K562 (cell line): ENCODE results near the gene IGF2R. TPM values are rescaled to one million over a fixed set of nuclear protein-coding genes. Genes with fewer than 3 reads are reported as not detected.

Experiments
- BDP1 ChIP-seq: IDR thresholded peaks from 3 replicates; pipeline ENCODE4 v1.6.1; 2011; ENCODE audit not compliant: insufficient read length, insufficient read depth
- CREB1 ChIP-seq, 2 experiments: sonication (generic) in 1 of 2; formaldehyde crosslinking in 1 of 2; IDR thresholded peaks; 2 replicates each; pipeline versions ENCODE4 v1.6.1 to v1.8.0; 2012 to 2022; ENCODE audit warnings: inconsistent platforms in 1 of 2, mild to moderate bottlenecking in 1 of 2, missing genetic modification reagents in 1 of 2, moderate library complexity in 1 of 2
- DNMT1 ChIP-seq: fragments of 450-650 bp; IDR thresholded peaks from 2 replicates; pipeline ENCODE4 v1.6.1; 2016; ENCODE audit warnings: antibody characterized with exemption, mild to moderate bottlenecking
- ILF3 ChIP-seq: fragments of 450-650 bp; IDR thresholded peaks from 2 replicates; pipeline ENCODE4 v1.6.1; 2018; ENCODE audit warnings: antibody characterized with exemption, mild to moderate bottlenecking, moderate library complexity, borderline replicate concordance
- SMARCB1 ChIP-seq: IDR thresholded peaks from 2 replicates; pipeline ENCODE4 v1.6.1; 2011; ENCODE audit warnings: improper control_type of control experiment, low read depth; ENCODE audit not compliant: insufficient read length
- STAG1 ChIP-seq: sonication (generic); formaldehyde crosslinking; IDR thresholded peaks from 2 replicates; pipeline ENCODE4 v1.5.0; 2020; ENCODE audit warnings: missing genetic modification reagents, borderline replicate concordance
- TFAM ChIP-seq: fragments of 250-450 bp; sonication (Bioruptor Pico); conservative IDR thresholded peaks from 2 replicates; pipeline ENCODE4 v1.5.0; 2021; ENCODE audit warnings: mild to moderate bottlenecking, moderate library complexity
- YY1 ChIP-seq, 3 experiments: IDR thresholded peaks; 2 replicates each; pipeline ENCODE4 v1.6.1; 2011; ENCODE audit warnings: low read length in 2 of 3, mild to moderate bottlenecking in 2 of 3, moderate library complexity in 2 of 3, borderline replicate concordance in 1 of 3, control low read depth in 1 of 3, low read depth in 1 of 3; ENCODE audit not compliant: insufficient read depth in 3 of 3, insufficient replicate concordance in 2 of 3, control insufficient read depth in 1 of 3, insufficient read length in 1 of 3; ENCODE audit errors: extremely low read depth in 1 of 3
- ZNF133 ChIP-seq: fragments of 250-450 bp; sonication (Bioruptor Pico); IDR thresholded peaks from 2 replicates; pipeline ENCODE4 v1.4.0; 2020; ENCODE audit warnings: mild to moderate bottlenecking
- polyA plus RNA-seq, 8 experiments: library from polyadenylated mRNA; depleted of rRNA in 4 of 8; stranded (reverse) in 5 of 8; unstranded in 3 of 8; fragments of >200 nt; fragmentation: Nextera tagmentation in 2 of 8; fragmentation: Illumina TruSeq in 1 of 8; extraction: Ambion mirVana in 2 of 8; extraction: Trizol in 1 of 8; gene quantifications; 2 replicates each; pipeline versions ENCODE4 v1.2.1 to v1.2.3, GENCODE V29; 2011 to 2014; ENCODE audit warnings: inconsistent platforms in 1 of 8, missing spikeins in 1 of 8
- total RNA-seq, 7 experiments: library from RNA; depleted of rRNA in 6 of 7; stranded (reverse); fragments of >200 nt in 6 of 7; fragmentation: Illumina TruSeq in 2 of 7; extraction: Trizol in 2 of 7; gene quantifications; 2 replicates each; pipeline versions ENCODE4 v1.2.1 to v1.2.3, GENCODE V29; 2011 to 2021; ENCODE audit warnings: low replicate concordance in 1 of 7
- TF ChIP-seq, protein P1 (sequence below): fragments of 250-450 bp; sonication (Bioruptor Pico); IDR thresholded peaks from 2 replicates; pipeline ENCODE4 v1.5.0; 2021
- TF ChIP-seq, protein P2 (sequence below): fragments of 450-650 bp; formaldehyde crosslinking; conservative IDR thresholded peaks from 2 replicates; pipeline ENCODE4 v1.4.0; 2022; ENCODE audit warnings: mild to moderate bottlenecking, missing genetic modification characterization
- TF ChIP-seq, protein P3 (sequence below), 2 experiments: IDR thresholded peaks; 2 replicates each; pipeline ENCODE4 v1.6.1; 2011; ENCODE audit warnings: borderline replicate concordance in 1 of 2, control low read depth in 1 of 2, low read depth in 1 of 2, low read length in 1 of 2, mild to moderate bottlenecking in 1 of 2, mixed read lengths in 1 of 2, moderate library complexity in 1 of 2; ENCODE audit not compliant: insufficient read depth in 1 of 2, insufficient read length in 1 of 2, poor library complexity in 1 of 2, severe bottlenecking in 1 of 2; ENCODE audit errors: extremely low read depth in 1 of 2
- TF ChIP-seq, protein P4 (sequence below): fragments of 450-650 bp; conservative IDR thresholded peaks from 2 replicates; pipeline ENCODE4 v1.6.1; 2016; ENCODE audit warnings: missing genetic modification characterization, low read depth, mild to moderate bottlenecking, control low read depth, missing compliant biosample characterization

The IGF2R gene
- total and polyA plus RNA-seq, 9 of the 15 experiments (the other 6 are each of a cell fraction or from before 2014, with no cell fraction given): 3.5 to 92.3 (median 34.5) TPM

DNA sequence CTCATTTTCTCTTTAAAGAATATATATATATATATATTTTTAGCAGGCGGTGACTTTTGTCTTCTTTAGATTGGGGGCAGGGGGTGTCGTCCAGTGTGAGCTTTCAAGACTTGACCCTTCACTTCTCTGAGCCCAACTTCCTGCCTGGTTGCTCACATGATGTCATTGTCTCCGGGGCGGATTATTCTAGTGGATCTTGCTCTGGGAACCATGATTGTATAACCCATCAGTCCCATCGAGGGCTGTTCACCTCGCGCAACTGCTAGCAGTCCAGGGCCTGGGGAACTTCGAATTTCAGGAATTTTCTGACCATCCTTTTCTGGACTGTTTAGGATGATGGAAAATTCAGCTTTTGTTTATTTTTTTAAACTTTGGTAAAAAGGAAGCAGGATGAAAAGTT is 1.0 kb downstream of the IGF2R start (continued):
- TF ChIP-seq STAG1 (no peak), ILF3 (no peak), SMARCB1 (no peak), BDP1 (no peak), ZNF133 (CRISPR knock-in tag) (no peak), CREB1 (IDR thresholded peaks at IDR 0.05) (peak; percentile 18; the same call in 1 of the 2 replicates), CREB1 (CRISPR knock-in tag; IDR thresholded peaks at IDR 0.05) (no peak), DNMT1 (no peak), YY1 (IDR thresholded peaks at IDR 0.05; ENCODE audit: borderline replicate concordance in 1 of 3, control insufficient read depth in 1 of 3, extremely low read depth in 1 of 3, insufficient read depth in 3 of 3, insufficient read length in 1 of 3, insufficient replicate concordance in 2 of 3, low read depth in 1 of 3, low read length in 2 of 3) (peak in 1 of 3 experiments; percentile 87), TFAM (no peak)
- TF ChIP-seq, protein P1, sequence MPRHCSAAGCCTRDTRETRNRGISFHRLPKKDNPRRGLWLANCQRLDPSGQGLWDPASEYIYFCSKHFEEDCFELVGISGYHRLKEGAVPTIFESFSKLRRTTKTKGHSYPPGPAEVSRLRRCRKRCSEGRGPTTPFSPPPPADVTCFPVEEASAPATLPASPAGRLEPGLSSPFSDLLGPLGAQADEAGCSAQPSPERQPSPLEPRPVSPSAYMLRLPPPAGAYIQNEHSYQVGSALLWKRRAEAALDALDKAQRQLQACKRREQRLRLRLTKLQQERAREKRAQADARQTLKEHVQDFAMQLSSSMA (CRISPR knock-in tag): no peak
- TF ChIP-seq, protein P2, sequence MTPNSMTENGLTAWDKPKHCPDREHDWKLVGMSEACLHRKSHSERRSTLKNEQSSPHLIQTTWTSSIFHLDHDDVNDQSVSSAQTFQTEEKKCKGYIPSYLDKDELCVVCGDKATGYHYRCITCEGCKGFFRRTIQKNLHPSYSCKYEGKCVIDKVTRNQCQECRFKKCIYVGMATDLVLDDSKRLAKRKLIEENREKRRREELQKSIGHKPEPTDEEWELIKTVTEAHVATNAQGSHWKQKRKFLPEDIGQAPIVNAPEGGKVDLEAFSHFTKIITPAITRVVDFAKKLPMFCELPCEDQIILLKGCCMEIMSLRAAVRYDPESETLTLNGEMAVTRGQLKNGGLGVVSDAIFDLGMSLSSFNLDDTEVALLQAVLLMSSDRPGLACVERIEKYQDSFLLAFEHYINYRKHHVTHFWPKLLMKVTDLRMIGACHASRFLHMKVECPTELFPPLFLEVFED (CRISPR knock-in tag): no peak
- TF ChIP-seq, protein P3, sequence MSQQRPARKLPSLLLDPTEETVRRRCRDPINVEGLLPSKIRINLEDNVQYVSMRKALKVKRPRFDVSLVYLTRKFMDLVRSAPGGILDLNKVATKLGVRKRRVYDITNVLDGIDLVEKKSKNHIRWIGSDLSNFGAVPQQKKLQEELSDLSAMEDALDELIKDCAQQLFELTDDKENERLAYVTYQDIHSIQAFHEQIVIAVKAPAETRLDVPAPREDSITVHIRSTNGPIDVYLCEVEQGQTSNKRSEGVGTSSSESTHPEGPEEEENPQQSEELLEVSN (IDR thresholded peaks at IDR 0.05; ENCODE audit: borderline replicate concordance in 1 of 2, extremely low read depth in 1 of 2, insufficient read depth in 1 of 2, insufficient read length in 1 of 2, low read depth in 1 of 2, low read length in 1 of 2, poor library complexity in 1 of 2, severe bottlenecking in 1 of 2): no peak
- TF ChIP-seq, protein P4, sequence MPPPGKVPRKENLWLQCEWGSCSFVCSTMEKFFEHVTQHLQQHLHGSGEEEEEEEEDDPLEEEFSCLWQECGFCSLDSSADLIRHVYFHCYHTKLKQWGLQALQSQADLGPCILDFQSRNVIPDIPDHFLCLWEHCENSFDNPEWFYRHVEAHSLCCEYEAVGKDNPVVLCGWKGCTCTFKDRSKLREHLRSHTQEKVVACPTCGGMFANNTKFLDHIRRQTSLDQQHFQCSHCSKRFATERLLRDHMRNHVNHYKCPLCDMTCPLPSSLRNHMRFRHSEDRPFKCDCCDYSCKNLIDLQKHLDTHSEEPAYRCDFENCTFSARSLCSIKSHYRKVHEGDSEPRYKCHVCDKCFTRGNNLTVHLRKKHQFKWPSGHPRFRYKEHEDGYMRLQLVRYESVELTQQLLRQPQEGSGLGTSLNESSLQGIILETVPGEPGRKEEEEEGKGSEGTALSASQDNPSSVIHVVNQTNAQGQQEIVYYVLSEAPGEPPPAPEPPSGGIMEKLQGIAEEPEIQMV (tag): no peak
